Ovary (tissue), 9 donors: Measurements from ENCODE around the gene ZSWIM6. TPM values are rescaled to one million over a fixed set of nuclear protein-coding genes. Genes with fewer than 3 reads are reported as not detected.

ENCODE experiments used
- DNase-seq, 5 donors: peaks; one replicate each; pipeline ENCODE4 v3.0.0-alpha.2; 2019 to 2020
- H3K27ac ChIP-seq, 2 donors: fragments of 200-600 bp; one replicate each; pipeline versions ENCODE4 v1.5.1 to v1.8.0; 2019 to 2022
- H3K27me3 ChIP-seq: fragments of 200-600 bp; one replicate; pipeline ENCODE4 v1.8.0; 2022
- H3K36me3 ChIP-seq: fragments of 200-600 bp; sonication (generic); one replicate; pipeline ENCODE4 v1.5.1; 2019
- H3K4me1 ChIP-seq: one replicate; pipeline ENCODE4 v1.8.1; 2013; ENCODE audit warnings: mild to moderate bottlenecking, moderate library complexity; ENCODE audit not compliant: insufficient read depth
- H3K4me3 ChIP-seq: fragments of 200-600 bp; sonication (generic); one replicate; pipeline ENCODE4 v1.5.1; 2017
- H3K9me3 ChIP-seq, 2 donors: fragments of 200-600 bp in 1 of 2; sonication (generic) in 1 of 2; one replicate each; pipeline versions ENCODE4 v1.5.1 to v1.8.1; 2013 to 2019; ENCODE audit warnings: mild to moderate bottlenecking in 1 of 2, moderate library complexity in 1 of 2
- EP300 ChIP-seq: sonication (generic); formaldehyde crosslinking; IDR thresholded peaks from one replicate; pipeline ENCODE4 v1.6.1; 2017; ENCODE audit warnings: antibody characterized with exemption
- POLR2A ChIP-seq: fragments of 450-650 bp; IDR thresholded peaks from one replicate; pipeline ENCODE4 v1.6.1; 2017; ENCODE audit warnings: antibody characterized with exemption, mild to moderate bottlenecking, moderate library complexity
- WGBS, 3 donors: extraction: QIAGEN DNeasy Blood & Tissue Kit in 1 of 3; methylation state at CpG; one replicate each; pipeline versions ENCODE4 v1.1.5 to v1.1.7; 2013 to 2017; 5-methylcytosine and 5-hydroxymethylcytosine counted together
- intact Hi-C, 4 donors: fragments of 100-400 bp; cut with DNase I; formaldehyde crosslinking; loops; one replicate each; pipeline versions ENCODE4 v1.11.0 to v1.15.1; 2022 to 2023
- polyA plus RNA-seq, 2 donors: library from polyadenylated mRNA; stranded (reverse); fragments of 200-250 nt in 1 of 2; fragments of 350-450 nt in 1 of 2; fragmentation: Illumina TruSeq in 1 of 2; extraction: RNeasy Lipid Tissue Mini Kit (QIAGEN cat#74804) in 1 of 2; gene quantifications; one replicate each; pipeline ENCODE4 v1.2.3, GENCODE V29; 2013 to 2014
- total RNA-seq, 7 donors: library from RNA; depleted of rRNA in 2 of 7; stranded (reverse); fragments of >200 nt in 2 of 7; fragmentation: NEBNext Ultra II Directional in 3 of 7; extraction: Animal tissue kit (Norgen Biotek cat#: 25700) in 3 of 7; gene quantifications; one replicate each; pipeline versions ENCODE4 v1.1.0 to v1.2.4, GENCODE V29; 2016 to 2023
- TF ChIP-seq, protein P1 (sequence below), 3 donors: fragments of 450-650 bp in 2 of 3; fragments of 200-600 bp in 1 of 3; IDR thresholded peaks; one replicate each; pipeline versions ENCODE4 v1.5.1 to v1.8.0; 2016 to 2022; ENCODE audit warnings: antibody characterized with exemption in 3 of 3, mild to moderate bottlenecking in 1 of 3
- donor health status: DM: no; HTN: no; CAD: no; lungs with moderate emphysema.
- donor health status: DM: no; HTN: no; CAD: no.
- donor health status: Bipolar disorder and iron deficiency.
- donor health status: DM: yes; HTN: yes; CAD: no.
- donor health status: DM: no; HTN: no; CAD: no.
- donor health status: DM: yes; HTN: yes; CAD: no.

Gene ZSWIM6
- total and polyA plus RNA-seq, 9 donors: 4.1 to 15.3 (median 10.6) TPM

DNA sequence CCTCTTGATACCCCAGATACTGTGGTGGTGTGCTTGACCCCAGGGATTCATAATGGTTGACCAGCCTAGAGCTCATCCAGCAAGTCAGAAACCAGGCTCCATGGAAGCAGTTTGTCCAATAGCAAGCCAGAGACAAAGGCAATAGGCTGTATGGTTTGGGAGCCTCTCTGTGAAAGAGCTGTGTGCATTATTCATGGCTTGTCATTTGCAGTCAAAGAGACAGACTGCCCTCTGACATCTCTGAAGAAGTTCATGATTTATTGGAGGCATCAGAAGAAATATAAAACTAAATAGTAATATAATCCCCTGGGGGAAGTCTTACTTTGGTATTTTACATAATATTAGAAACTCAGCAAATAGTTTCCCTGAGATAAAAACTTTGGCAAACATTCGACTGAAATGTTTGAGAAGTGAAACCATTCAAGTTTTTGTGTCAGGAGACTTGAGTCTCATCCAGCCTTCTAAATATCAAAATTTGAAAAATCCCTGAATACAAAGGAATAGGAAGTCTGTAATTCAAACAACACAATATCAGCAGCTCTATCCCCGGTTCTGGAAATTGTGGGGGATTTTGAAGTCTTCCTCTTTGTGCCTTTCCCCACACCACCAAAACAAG, 250.3 kb downstream of the ZSWIM6 start:
- DNase-seq: no peak
- TF ChIP-seq POLR2A: no peak
- TF ChIP-seq EP300: no peak
- TF ChIP-seq, protein P1, sequence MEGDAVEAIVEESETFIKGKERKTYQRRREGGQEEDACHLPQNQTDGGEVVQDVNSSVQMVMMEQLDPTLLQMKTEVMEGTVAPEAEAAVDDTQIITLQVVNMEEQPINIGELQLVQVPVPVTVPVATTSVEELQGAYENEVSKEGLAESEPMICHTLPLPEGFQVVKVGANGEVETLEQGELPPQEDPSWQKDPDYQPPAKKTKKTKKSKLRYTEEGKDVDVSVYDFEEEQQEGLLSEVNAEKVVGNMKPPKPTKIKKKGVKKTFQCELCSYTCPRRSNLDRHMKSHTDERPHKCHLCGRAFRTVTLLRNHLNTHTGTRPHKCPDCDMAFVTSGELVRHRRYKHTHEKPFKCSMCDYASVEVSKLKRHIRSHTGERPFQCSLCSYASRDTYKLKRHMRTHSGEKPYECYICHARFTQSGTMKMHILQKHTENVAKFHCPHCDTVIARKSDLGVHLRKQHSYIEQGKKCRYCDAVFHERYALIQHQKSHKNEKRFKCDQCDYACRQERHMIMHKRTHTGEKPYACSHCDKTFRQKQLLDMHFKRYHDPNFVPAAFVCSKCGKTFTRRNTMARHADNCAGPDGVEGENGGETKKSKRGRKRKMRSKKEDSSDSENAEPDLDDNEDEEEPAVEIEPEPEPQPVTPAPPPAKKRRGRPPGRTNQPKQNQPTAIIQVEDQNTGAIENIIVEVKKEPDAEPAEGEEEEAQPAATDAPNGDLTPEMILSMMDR (IDR thresholded peaks at IDR 0.05): no peak
- Histone ChIP-seq H3K27me3 (no peaks in the 10 kb centered on the region), H3K36me3 (no peaks in the 10 kb centered on the region), H3K4me3 (no peak overlapping the region), H3K4me1 (peaks cover 8% of the 10 kb centered on the region), H3K9me3 (no peaks in the 10 kb centered on the region), H3K27ac (no peak overlapping the region)
- 0 to 5% (median 1%) methylated on average over 2 of the region's 2 CpGs for WGBS, 3 donors
- intact Hi-C loops: no loop called here

DNA sequence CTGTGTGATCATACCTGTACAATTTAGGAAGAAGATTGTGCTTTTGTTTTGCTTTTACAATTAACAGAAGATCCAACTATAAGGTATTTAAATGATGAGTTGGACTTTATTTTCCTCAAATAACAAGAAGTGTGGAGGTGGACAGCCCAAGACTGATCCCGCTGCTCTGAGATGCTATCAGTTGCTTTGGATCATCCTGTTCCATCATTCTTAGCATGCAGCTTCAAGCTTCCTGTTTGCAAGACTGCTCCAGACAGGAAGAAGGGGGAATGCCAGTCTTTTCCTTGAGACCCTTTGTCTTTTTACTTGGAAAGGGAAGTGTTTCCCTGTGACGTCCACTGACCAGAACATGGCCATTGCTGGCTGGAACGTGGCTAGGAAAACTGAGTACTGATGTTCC, 250.8 kb downstream of the ZSWIM6 start:
- peaks cover 8% of the 10 kb centered on the region for H3K4me1 ChIP-seq
- no peaks in the 10 kb centered on the region for H3K9me3 ChIP-seq
- H3K27me3 ChIP-seq: no peaks in the 10 kb centered on the region
- H3K27ac ChIP-seq: no peak overlapping the region
- WGBS, 3 donors: 52 to 66% (median 60%) methylated on average over 3 of the region's 3 CpGs
- TF ChIP-seq EP300 (no peak), POLR2A (no peak)
- TF ChIP-seq, protein P1 (IDR thresholded peaks at IDR 0.05): no peak
- H3K36me3 ChIP-seq: no peaks in the 10 kb centered on the region
- no peak for DNase-seq
- intact Hi-C loops: no loop called here
- H3K4me3 ChIP-seq: no peak overlapping the region

DNA sequence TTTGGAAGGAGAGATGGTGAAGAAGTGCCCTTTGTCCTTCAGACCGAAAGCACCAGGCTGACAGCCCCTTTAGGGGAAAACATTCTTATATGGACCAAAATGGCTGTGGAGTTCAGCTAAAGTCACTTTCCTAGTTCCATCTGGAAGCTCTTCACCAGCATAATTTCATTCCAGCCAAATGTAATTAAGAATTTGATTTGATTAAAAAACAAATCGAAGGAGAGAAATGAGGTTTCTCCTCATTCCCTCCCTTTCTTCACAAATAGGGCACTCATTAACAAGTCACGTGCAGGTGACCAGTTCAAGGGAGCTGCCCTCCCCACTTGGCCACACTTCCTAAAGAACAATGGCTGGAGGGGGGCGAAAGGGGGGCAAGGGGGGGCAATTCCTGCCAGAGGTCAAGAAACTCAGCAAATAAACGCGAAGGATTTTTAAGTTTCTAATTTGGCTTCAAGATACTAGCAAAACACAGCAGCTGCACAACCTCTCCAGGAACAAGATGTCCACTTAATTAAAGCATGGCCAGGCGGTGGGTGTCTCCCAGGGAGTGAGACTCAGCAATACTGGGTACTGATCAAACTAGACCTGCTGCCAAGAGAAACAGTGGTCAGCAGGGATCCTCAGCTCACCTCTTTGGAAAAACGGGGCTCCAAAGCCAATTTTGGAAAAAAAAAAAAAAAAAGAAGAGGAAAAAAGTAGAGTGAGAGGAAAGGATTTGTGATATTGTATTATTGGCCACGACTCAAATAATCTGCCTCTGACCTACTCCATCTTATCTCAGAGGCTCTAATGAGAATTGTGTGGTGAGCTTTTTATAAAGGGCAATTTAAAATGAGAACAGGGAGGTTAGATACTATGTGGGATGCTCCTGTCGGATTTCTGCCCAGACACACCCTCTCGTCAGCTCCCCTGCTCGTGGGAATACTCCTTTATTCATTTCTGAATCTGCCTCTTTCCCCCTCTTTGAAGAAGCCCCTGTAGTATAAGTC, 254.3 kb downstream of the ZSWIM6 start:
- no peaks in the 10 kb centered on the region for H3K27me3 ChIP-seq
- peaks cover 8% of the 10 kb centered on the region for H3K4me1 ChIP-seq
- no peak overlapping the region for H3K27ac ChIP-seq
- H3K4me3 ChIP-seq: no peak overlapping the region
- H3K36me3 ChIP-seq: no peaks in the 10 kb centered on the region
- intact Hi-C loops: no loop called here
- WGBS, 3 donors: 9 to 11% (median 10%) methylated on average over 12 of the region's 12 CpGs
- peak in 3 of 5 donors; percentile 36 to 68 (median 39) for DNase-seq
- H3K9me3 ChIP-seq: no peaks in the 10 kb centered on the region
- TF ChIP-seq, protein P1 (IDR thresholded peaks at IDR 0.05): no peak

DNA sequence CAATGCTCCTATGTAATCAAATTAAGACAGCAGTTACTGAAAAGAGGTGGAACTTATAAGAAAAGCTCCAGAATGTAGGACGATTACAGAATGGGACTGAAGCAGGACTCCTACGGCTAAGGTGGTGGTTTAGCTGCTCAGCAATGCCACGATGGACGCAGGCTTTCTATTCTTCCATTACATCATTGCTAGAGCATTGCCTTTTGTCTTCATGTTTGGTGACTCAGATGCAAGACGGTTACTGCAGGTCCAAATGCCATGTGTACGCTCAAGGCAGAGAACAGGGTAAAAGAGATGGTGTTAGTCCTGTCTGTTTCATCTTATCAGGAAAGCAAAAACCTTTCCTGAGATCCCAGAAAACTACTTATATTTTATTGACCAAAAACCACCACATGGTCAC, 255.1 kb downstream of the ZSWIM6 start:
- Histone ChIP-seq H3K4me1 (peaks cover 7% of the 10 kb centered on the region), H3K4me3 (no peak overlapping the region), H3K27me3 (no peaks in the 10 kb centered on the region), H3K36me3 (no peaks in the 10 kb centered on the region), H3K27ac (no peak overlapping the region), H3K9me3 (no peaks in the 10 kb centered on the region)
- TF ChIP-seq, protein P1 (IDR thresholded peaks at IDR 0.05): no peak
- TF ChIP-seq POLR2A (no peak), EP300 (no peak)
- 54 to 72% (median 64%) methylated on average over 6 of the region's 6 CpGs for WGBS, 3 donors
- no peak for DNase-seq
- intact Hi-C loops: no loop called here
